Cardiac ventricle fibroblast (primary cell): ENCODE data around the gene B3GALNT2. TPM values are rescaled to one million over a fixed set of nuclear protein-coding genes. Genes with fewer than 3 reads are reported as not detected.

Experiments
- total RNA-seq: library from RNA; depleted of rRNA; stranded (reverse); fragments of >200 nt; gene quantifications from 2 replicates; pipeline ENCODE4 v1.2.3, GENCODE V29; 2015

Gene B3GALNT2
- 19.7 and 23.8 TPM in 2 replicates for total RNA-seq

GRCh38 chr1:235504122-235504493 is at the start of gene B3GALNT2:
Gene B3GALNT2, minus strand, starts transcription at chr1:235504452. Its CDS starts 200 bp downstream, at chr1:235504252.

Other genes starting within 250 kb of the B3GALNT2 start
- gene ARID4B, start 176.3 kb downstream of the B3GALNT2 start, total RNA-seq = 13.9 and 16.3 TPM in 2 replicates
- gene GGPS1, start 175.9 kb downstream of the B3GALNT2 start, total RNA-seq = 14.2 and 20.1 TPM in 2 replicates
- gene TBCE, start 137.0 kb downstream of the B3GALNT2 start, total RNA-seq = 17.0 and 26.2 TPM in 2 replicates
- 0.25 and 0.34 TPM in 2 replicates for gene GNG4, start 145.3 kb upstream of the B3GALNT2 start, total RNA-seq